ENCODE data around the gene PIK3R1.

DNA sequence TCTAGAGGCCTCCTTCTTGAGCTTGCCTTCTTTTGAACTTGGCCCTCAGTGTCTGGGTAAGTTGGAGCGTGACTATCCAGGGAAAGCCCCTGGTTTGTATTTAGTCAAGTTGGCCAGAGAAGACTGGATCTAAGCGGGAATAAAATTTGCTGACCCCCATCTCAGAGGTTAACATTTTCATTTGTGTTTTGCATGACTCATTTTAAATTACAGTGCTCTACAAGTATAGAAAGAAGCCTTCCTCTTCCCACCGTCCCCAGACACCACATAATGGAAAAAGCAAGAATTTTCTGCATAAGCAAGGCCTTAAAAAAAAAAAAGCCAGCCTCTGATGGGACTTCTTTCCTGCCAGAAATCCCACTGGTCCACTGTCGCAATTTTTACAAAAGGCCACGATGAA lies 27.2 kb downstream of the PIK3R1 start:
- TF ChIP-seq, protein P1, sequence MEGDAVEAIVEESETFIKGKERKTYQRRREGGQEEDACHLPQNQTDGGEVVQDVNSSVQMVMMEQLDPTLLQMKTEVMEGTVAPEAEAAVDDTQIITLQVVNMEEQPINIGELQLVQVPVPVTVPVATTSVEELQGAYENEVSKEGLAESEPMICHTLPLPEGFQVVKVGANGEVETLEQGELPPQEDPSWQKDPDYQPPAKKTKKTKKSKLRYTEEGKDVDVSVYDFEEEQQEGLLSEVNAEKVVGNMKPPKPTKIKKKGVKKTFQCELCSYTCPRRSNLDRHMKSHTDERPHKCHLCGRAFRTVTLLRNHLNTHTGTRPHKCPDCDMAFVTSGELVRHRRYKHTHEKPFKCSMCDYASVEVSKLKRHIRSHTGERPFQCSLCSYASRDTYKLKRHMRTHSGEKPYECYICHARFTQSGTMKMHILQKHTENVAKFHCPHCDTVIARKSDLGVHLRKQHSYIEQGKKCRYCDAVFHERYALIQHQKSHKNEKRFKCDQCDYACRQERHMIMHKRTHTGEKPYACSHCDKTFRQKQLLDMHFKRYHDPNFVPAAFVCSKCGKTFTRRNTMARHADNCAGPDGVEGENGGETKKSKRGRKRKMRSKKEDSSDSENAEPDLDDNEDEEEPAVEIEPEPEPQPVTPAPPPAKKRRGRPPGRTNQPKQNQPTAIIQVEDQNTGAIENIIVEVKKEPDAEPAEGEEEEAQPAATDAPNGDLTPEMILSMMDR (conservative IDR thresholded peaks at IDR 0.05; ENCODE audit: low read depth, low read length) = no peak
- TF ChIP-seq POLR2A (IDR thresholded peaks at IDR 0.05; ENCODE audit: low read depth, low read length) (no peak), RFX5 (IDR thresholded peaks at IDR 0.05; ENCODE audit: low read depth, low read length) (no peak), MXI1 (IDR thresholded peaks at IDR 0.05; ENCODE audit: borderline replicate concordance, low read depth, low read length) (no peak), MAZ (IDR thresholded peaks at IDR 0.05; ENCODE audit: borderline replicate concordance, low read depth, low read length) (no peak), RAD21 (IDR thresholded peaks at IDR 0.05; ENCODE audit: low read length) (no peak), SMC3 (IDR thresholded peaks at IDR 0.05; ENCODE audit: low read depth, low read length) (no peak), FOS (IDR thresholded peaks at IDR 0.05; ENCODE audit: low read depth, low read length) (no peak)
